Keratinocyte (primary cell): ENCODE measurements around the gene HID1. TPM values are rescaled to one million over a fixed set of nuclear protein-coding genes. Genes with fewer than 3 reads are reported as not detected.
"Not testable (repeated sequence)": the region's sequence is repeated elsewhere in the genome, so short reads cannot be mapped to it uniquely, and the experiment has no call there.

Source experiments
- DNase-seq: peaks from one replicate; pipeline ENCODE4 v3.0.0-alpha.2; 2011; ENCODE audit warnings: low read depth, missing footprints, low spot score
- FAIRE-seq: peaks from 2 replicates; lab custom pipeline; 2011; peaks lifted over from hg19 to GRCh38; lab: Jason Lieb, UNC
- H2AFZ ChIP-seq: 2 replicates; pipeline ENCODE4 v1.6.0; 2012; ENCODE audit warnings: low read length, control low read depth, inconsistent platforms; ENCODE audit not compliant: control insufficient read depth
- H3K27ac ChIP-seq: 2 replicates; pipeline ENCODE4 v1.5.1; 2011; ENCODE audit warnings: low read length; ENCODE audit not compliant: control insufficient read depth, insufficient read depth
- H3K27me3 ChIP-seq: 3 replicates; pipeline ENCODE4 v1.6.0; 2011; ENCODE audit warnings: low read length; ENCODE audit not compliant: control insufficient read depth, insufficient read depth; ENCODE audit errors: extremely low read depth
- H3K36me3 ChIP-seq, 2 experiments: 2 replicates in 1 of 2; 3 replicates in 1 of 2; pipeline ENCODE4 v1.5.1; 2011; ENCODE audit warnings: low read length in 2 of 2, mild to moderate bottlenecking in 1 of 2; ENCODE audit not compliant: control insufficient read depth in 2 of 2, insufficient read depth in 2 of 2; ENCODE audit errors: extremely low read depth in 1 of 2
- H3K4me1 ChIP-seq: 3 replicates; pipeline ENCODE4 v1.5.1; 2011; ENCODE audit warnings: low read length; ENCODE audit not compliant: control insufficient read depth, insufficient read depth; ENCODE audit errors: extremely low read depth
- H3K4me2 ChIP-seq: 3 replicates; pipeline ENCODE4 v1.6.0; 2011; ENCODE audit warnings: low read depth, low read length; ENCODE audit not compliant: control insufficient read depth, insufficient read depth; ENCODE audit errors: extremely low read depth
- H3K4me3 ChIP-seq, 3 experiments: fragments of 200-600 bp in 1 of 3; sonication (generic) in 1 of 3; 2 replicates in 2 of 3; 3 replicates in 1 of 3; pipeline ENCODE4 v1.5.1; 2011 to 2016; ENCODE audit warnings: low read length in 3 of 3, mild to moderate bottlenecking in 3 of 3, control low read depth in 2 of 3, inconsistent platforms in 1 of 3, low read depth in 1 of 3, mixed read lengths in 1 of 3, mixed run types in 1 of 3, moderate library complexity in 1 of 3; ENCODE audit not compliant: control insufficient read depth in 2 of 3, insufficient read depth in 2 of 3; ENCODE audit errors: extremely low read depth in 1 of 3
- H3K79me2 ChIP-seq: 2 replicates; pipeline ENCODE4 v1.6.0; 2012; ENCODE audit warnings: low read length; ENCODE audit not compliant: control insufficient read depth, insufficient read depth
- H3K9ac ChIP-seq: 3 replicates; pipeline ENCODE4 v1.6.0; 2011; ENCODE audit warnings: low read length; ENCODE audit not compliant: control insufficient read depth, insufficient read depth; ENCODE audit errors: extremely low read depth
- H3K9me1 ChIP-seq: 3 replicates; pipeline ENCODE4 v1.6.0; 2011; ENCODE audit warnings: low read length; ENCODE audit not compliant: control insufficient read depth, insufficient read depth; ENCODE audit errors: extremely low read depth
- H3K9me3 ChIP-seq: 2 replicates; pipeline ENCODE4 v1.5.1; 2012; ENCODE audit warnings: low read depth, low read length; ENCODE audit not compliant: control insufficient read depth
- H4K20me1 ChIP-seq: 3 replicates; pipeline ENCODE4 v1.6.0; 2011; ENCODE audit warnings: low read length; ENCODE audit not compliant: control insufficient read depth, insufficient read depth; ENCODE audit errors: extremely low read depth
- CTCF ChIP-seq, 3 experiments: IDR thresholded peaks in 1 of 3; conservative IDR thresholded peaks in 1 of 3; optimal IDR thresholded peaks in 1 of 3; 2 replicates in 2 of 3; 3 replicates in 1 of 3; pipeline versions ENCODE3 to v1.5.1; 2011; ENCODE audit warnings: low read length in 3 of 3, mild to moderate bottlenecking in 3 of 3, moderate library complexity in 2 of 3, control low read depth in 1 of 3, inconsistent platforms in 1 of 3; ENCODE audit not compliant: insufficient read depth in 2 of 3; ENCODE audit errors: extremely low read depth in 1 of 3
- EZH2 ChIP-seq: IDR thresholded peaks from one replicate; pipeline ENCODE4 v1.6.1; 2012; ENCODE audit warnings: inconsistent platforms, mild to moderate bottlenecking, low read length, moderate library complexity
- dilution Hi-C: fragments of 300-500 bp; cut with MboI; formaldehyde crosslinking; loops from one replicate; pipeline ENCODE4 v1.7.0; 2020; ENCODE audit warnings: low sequenced_read_pairs; ENCODE audit not compliant: extremely low pct_ligation_motif_present
- polyA plus RNA-seq, 5 experiments: library from polyadenylated mRNA; depleted of rRNA in 3 of 5; stranded (reverse) in 3 of 5; stranded (forward) in 1 of 5; unstranded in 1 of 5; fragments of >200 nt; gene quantifications; 1 replicate in 1 of 5; 2 replicates in 3 of 5; 3 replicates in 1 of 5; pipeline versions ENCODE4 v1.2.1 to v1.2.3, GENCODE V29; 2011 to 2012; ENCODE audit warnings: missing spikeins in 2 of 5, low read depth in 1 of 5, low replicate concordance in 1 of 5

Gene HID1
- polyA plus RNA-seq, 1 donor (not counting 4 experiments of a cell fraction or from before 2014, with no cell fraction given), result 0.33 TPM

GRCh38 chr17:74971069-74971841 is 1.3 kb downstream of the HID1 start:
- DNase-seq (no peak), FAIRE-seq (no peak)
- TF ChIP-seq EZH2, result no peak
- no peak for TF ChIP-seq CTCF (optimal IDR thresholded peaks at IDR 0.05 in 1 of 3, IDR thresholded peaks at IDR 0.05 in 1 of 3, conservative IDR thresholded peaks at IDR 0.05 in 1 of 3; ENCODE audit: extremely low read depth in 1 of 3, insufficient read depth in 2 of 3, low read length in 3 of 3)
- H3K36me3 ChIP-seq, result no peaks in the 10 kb centered on the region
- dilution Hi-C loops, result no loop called here
- H3K27me3 ChIP-seq, result peaks cover 36% of the 10 kb centered on the region
- H3K9me3 ChIP-seq, result no peaks in the 10 kb centered on the region
- H3K4me2 ChIP-seq, result no peak overlapping the region
- H3K27ac ChIP-seq, result no peak overlapping the region
- H3K9ac ChIP-seq, result no peak overlapping the region
- H3K4me3 ChIP-seq, result no peak overlapping the region
- peaks cover 10% of the 10 kb centered on the region for H3K4me1 ChIP-seq
- H4K20me1 ChIP-seq, result no peaks in the 10 kb centered on the region
- no peaks in the 10 kb centered on the region for H3K79me2 ChIP-seq
- no peak overlapping the region for H2AFZ ChIP-seq
- no peaks in the 10 kb centered on the region for H3K9me1 ChIP-seq

- no peak overlapping the region for H3K4me2 ChIP-seq
- H3K79me2 ChIP-seq, result no peaks in the 10 kb centered on the region
- H3K4me1 ChIP-seq, result peaks cover 10% of the 10 kb centered on the region
- H3K9ac ChIP-seq, result no peak overlapping the region
- no peaks in the 10 kb centered on the region for H3K36me3 ChIP-seq
- no peak overlapping the region for H2AFZ ChIP-seq
- no peaks in the 10 kb centered on the region for H3K9me3 ChIP-seq
- dilution Hi-C loops, result no loop called here
- no peaks in the 10 kb centered on the region for H4K20me1 ChIP-seq
- H3K27me3 ChIP-seq, result peaks cover 36% of the 10 kb centered on the region
- no peak for TF ChIP-seq CTCF (optimal IDR thresholded peaks at IDR 0.05 in 1 of 3, IDR thresholded peaks at IDR 0.05 in 1 of 3, conservative IDR thresholded peaks at IDR 0.05 in 1 of 3; ENCODE audit: extremely low read depth in 1 of 3, insufficient read depth in 2 of 3, low read length in 3 of 3)
- TF ChIP-seq EZH2, result no peak
- FAIRE-seq, result no peak
- H3K4me3 ChIP-seq, result no peak overlapping the region
- no peak for DNase-seq
- no peaks in the 10 kb centered on the region for H3K9me1 ChIP-seq
- no peak overlapping the region for H3K27ac ChIP-seq
These were observed 2.2 kb downstream of the HID1 start for GRCh38 chr17:74970395-74970794.

DNA sequence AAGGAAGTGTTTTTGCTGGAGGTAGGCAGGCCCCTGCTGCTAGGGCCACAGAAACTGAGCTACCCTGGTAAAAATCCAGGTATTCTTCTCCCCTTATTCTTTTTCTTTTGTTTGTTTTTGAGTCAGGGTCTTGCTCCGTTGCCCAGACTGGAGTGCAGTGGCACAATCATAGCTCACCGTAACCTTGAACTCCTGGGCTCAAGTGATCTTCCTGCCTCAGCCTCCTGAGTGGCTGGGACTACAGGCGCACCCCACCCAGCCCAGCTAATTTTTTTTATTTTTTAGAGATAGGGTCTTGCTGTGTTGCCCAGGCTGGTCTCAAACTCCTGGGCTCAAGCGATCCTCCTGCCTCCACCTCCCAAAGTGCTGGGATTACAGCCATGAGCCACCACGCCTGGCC is 3.1 kb downstream of the HID1 start:
- DNase-seq, H3K27ac ChIP-seq, H2AFZ ChIP-seq, H3K79me2 ChIP-seq, H3K9ac ChIP-seq, H3K9me1 ChIP-seq, FAIRE-seq, dilution Hi-C loops, H3K9me3 ChIP-seq, H3K4me2 ChIP-seq, H3K4me3 ChIP-seq, H3K36me3 ChIP-seq, H4K20me1 ChIP-seq: not testable (repeated sequence)
- peaks cover 14% of the 10 kb centered on the region for H3K4me1 ChIP-seq
- H3K27me3 ChIP-seq, result peaks cover 30% of the 10 kb centered on the region
